PC-9 (cell line): ENCODE results near the gene F12. TPM values are rescaled to one million over a fixed set of nuclear protein-coding genes. Genes with fewer than 3 reads are reported as not detected.
A peak's percentile ranks its signal among the peaks of the same experiment; 100 is the strongest.

Experiments used
- BruUV-seq: library from RNA; stranded (reverse); fragments of 400-500 nt; replicated peaks from 2 replicates; lab custom pipeline; 2021; lab: Mats Ljungman, UMichigan
- CTCF ChIA-PET: fragments of 300-600 bp; sonication (Branson Sonifier 250); formaldehyde crosslinking; loops from one replicate; lab custom pipeline; 2022; ENCODE audit warnings: antibody characterized with exemption; lab: Charles Lee
- POLR2A ChIA-PET: fragments of 300-600 bp; sonication (Branson Sonifier 250); formaldehyde crosslinking; loops from one replicate; lab custom pipeline; 2022; ENCODE audit warnings: antibody characterized with exemption; ENCODE audit not compliant: unreplicated experiment; lab: Charles Lee
- DNase-seq, 2 experiments: peaks; one replicate each; pipeline versions ENCODE4 v3.0.0 to v3.0.0-alpha.2; 2015 to 2022; ENCODE audit warnings: mixed read lengths in 1 of 2
- H2AFZ ChIP-seq: fragments of 200-600 bp; sonication (generic); 2 replicates; pipeline ENCODE4 v1.8.1; 2017; ENCODE audit warnings: antibody characterized with exemption
- H3F3A ChIP-seq: fragments of 200-600 bp; sonication (generic); 2 replicates; pipeline ENCODE4 v1.8.1; 2017; ENCODE audit warnings: antibody characterized with exemption, mild to moderate bottlenecking, low read depth; ENCODE audit not compliant: insufficient read depth
- H3K27ac ChIP-seq: fragments of 200-600 bp; sonication (generic); 2 replicates; pipeline ENCODE4 v1.6.1; 2016; ENCODE audit warnings: mixed run types
- H3K27me3 ChIP-seq: fragments of 200-600 bp; sonication (generic); 2 replicates; pipeline ENCODE4 v1.6.1; 2016; ENCODE audit warnings: low read depth, mixed run types; ENCODE audit not compliant: insufficient read depth
- H3K36me3 ChIP-seq: fragments of 200-600 bp; sonication (generic); 2 replicates; pipeline ENCODE4 v1.6.1; 2016; ENCODE audit warnings: low read depth, mixed run types
- H3K4me1 ChIP-seq: fragments of 200-600 bp; sonication (generic); replicated peaks from 2 replicates; pipeline ENCODE4 v1.6.1; 2016; ENCODE audit warnings: mixed run types; ENCODE audit not compliant: insufficient read depth
- H3K4me2 ChIP-seq: fragments of 200-600 bp; sonication (generic); 2 replicates; pipeline ENCODE4 v1.6.1; 2017; ENCODE audit warnings: mixed run types
- H3K4me3 ChIP-seq: fragments of 200-600 bp; sonication (generic); 2 replicates; pipeline ENCODE4 v1.6.1; 2016; ENCODE audit warnings: mixed run types
- H3K79me2 ChIP-seq: fragments of 200-600 bp; sonication (generic); 2 replicates; pipeline ENCODE4 v1.6.1; 2017; ENCODE audit warnings: low read depth, mixed run types
- H3K9me2 ChIP-seq: fragments of 200-600 bp; sonication (generic); 2 replicates; pipeline ENCODE4 v1.8.1; 2017; ENCODE audit warnings: mild to moderate bottlenecking; ENCODE audit not compliant: insufficient read depth
- H3K9me3 ChIP-seq: fragments of 200-600 bp; sonication (generic); 2 replicates; pipeline ENCODE4 v1.8.1; 2016; ENCODE audit warnings: low read depth; ENCODE audit not compliant: insufficient read depth
- H4K20me1 ChIP-seq: fragments of 200-600 bp; sonication (generic); 2 replicates; pipeline ENCODE4 v1.8.1; 2017; ENCODE audit not compliant: insufficient read depth
- CTCF ChIP-seq: fragments of 200-600 bp; sonication (generic); conservative IDR thresholded peaks from 2 replicates; pipeline ENCODE4 v1.6.1; 2017; ENCODE audit warnings: mixed run types, antibody characterized with exemption, mild to moderate bottlenecking, moderate library complexity
- EZH2 ChIP-seq: fragments of 200-600 bp; sonication (generic); IDR thresholded peaks from 2 replicates; pipeline ENCODE4 v1.8.0; 2017; ENCODE audit warnings: antibody characterized with exemption, low read depth
- intact Hi-C: fragments of 100-400 bp; cut with micrococcal nuclease; formaldehyde crosslinking; loops from one replicate; pipeline ENCODE4 v1.10.0; 2022; ENCODE audit not compliant: unreplicated experiment
- total RNA-seq: library from RNA; stranded (reverse); gene quantifications from 2 replicates; pipeline ENCODE4 v1.2.3, GENCODE V29; 2021

Gene F12
- total RNA-seq, 1 experiment from 2014 or later, result 14.5 TPM

GRCh38 chr5:177368869-177369644 lies 40.3 kb downstream of the F12 start:
- POLR2A ChIA-PET, result interaction anchor here (0.6 kb wide), 1 partner anchor 57 kb away, joined by 20 read pairs; no protein-coding TSS in a partner anchor
- Histone ChIP-seq H3K27me3 (no peaks in the 10 kb centered on the region), H3K4me3 (no peak overlapping the region), H3K36me3 (no peaks in the 10 kb centered on the region), H3K9me3 (no peaks in the 10 kb centered on the region), H3K27ac (no peak overlapping the region), H3K4me2 (no peak overlapping the region), H3F3A (peaks cover 16% of the 10 kb centered on the region; the same call in 1 of the 2 replicates), H4K20me1 (no peaks in the 10 kb centered on the region), H3K9me2 (no peaks in the 10 kb centered on the region), H3K79me2 (no peaks in the 10 kb centered on the region), H2AFZ (no peak overlapping the region), H3K4me1 (peaks cover 11% of the 10 kb centered on the region)
- no TSS peak for BruUV-seq
- no peak for DNase-seq
- intact Hi-C loops, result no loop called here
- CTCF ChIA-PET, result interaction anchor here (0.6 to 1.0 kb wide), 6 partner anchors 15 to 148 kb away, joined by 3 to 16 read pairs (median 3); partner anchors contain the start of genes DDX41 and SLC34A1
- TF ChIP-seq CTCF (peak; percentile 83), EZH2 (no peak)

GRCh38 chr5:177367981-177368868 lies 41.1 kb downstream of the F12 start:
- Histone ChIP-seq H3K27me3 (no peaks in the 10 kb centered on the region), H3K36me3 (no peaks in the 10 kb centered on the region), H3K4me2 (no peak overlapping the region), H3K4me1 (peaks cover 15% of the 10 kb centered on the region), H3K27ac (no peak overlapping the region), H3K4me3 (no peak overlapping the region), H4K20me1 (no peaks in the 10 kb centered on the region), H3K9me3 (no peaks in the 10 kb centered on the region), H3K79me2 (no peaks in the 10 kb centered on the region), H3K9me2 (no peaks in the 10 kb centered on the region), H3F3A (peaks cover 16% of the 10 kb centered on the region; the same call in 1 of the 2 replicates), H2AFZ (no peak overlapping the region)
- TF ChIP-seq EZH2 (no peak), CTCF (no peak)
- ChIA-PET POLR2A (interaction anchor here (0.6 kb wide), 1 partner anchor 58 kb away, joined by 20 read pairs; no protein-coding TSS in a partner anchor), CTCF (interaction anchor here (0.6 to 0.8 kb wide), 5 partner anchors 16 to 149 kb away, joined by 3 to 16 read pairs (median 3); partner anchors contain the start of genes DDX41 and SLC34A1)
- BruUV-seq, result no TSS peak
- no peak for DNase-seq
- intact Hi-C loops, result no loop called here

- intact Hi-C loops, result no loop called here
- no peak overlapping the region for H3K27ac ChIP-seq
These were observed 42.0 kb downstream of the F12 start for GRCh38 chr5:177367323-177367848.

More at GRCh38 chr5:177367323-177367848, 42.0 kb downstream of the F12 start:
- H3F3A ChIP-seq, result peaks cover 16% of the 10 kb centered on the region; the same call in 1 of the 2 replicates
- no peaks in the 10 kb centered on the region for H4K20me1 ChIP-seq
- no TSS peak for BruUV-seq
- no peak for DNase-seq
- no peaks in the 10 kb centered on the region for H3K79me2 ChIP-seq
- no peaks in the 10 kb centered on the region for H3K9me3 ChIP-seq
- POLR2A ChIA-PET, result interaction anchor here (0.6 kb wide), 1 partner anchor 25 kb away, joined by 4 read pairs; no protein-coding TSS in a partner anchor
- no peak for TF ChIP-seq CTCF
- TF ChIP-seq EZH2, result no peak
- no peaks in the 10 kb centered on the region for H3K9me2 ChIP-seq
- H3K4me2 ChIP-seq, result no peak overlapping the region
- no peaks in the 10 kb centered on the region for H3K27me3 ChIP-seq
- H3K4me1 ChIP-seq, result peaks cover 15% of the 10 kb centered on the region
- H3K4me3 ChIP-seq, result no peak overlapping the region
- H2AFZ ChIP-seq, result no peak overlapping the region
- H3K36me3 ChIP-seq, result no peaks in the 10 kb centered on the region
- CTCF ChIA-PET, result interaction anchor here (0.6 to 1.3 kb wide), 3 partner anchors 16 to 719 kb away, joined by 4 to 8 read pairs (median 6); partner anchors contain the start of gene LMAN2
